IPS DF 6.9 (cell line): Measurements from ENCODE around the gene ETAA1.

Experiments
- DNase-seq: peaks from one replicate; pipeline ENCODE4 v3.0.0-alpha.2; 2013; ENCODE audit warnings: low read depth, low spot score
- H3K27ac ChIP-seq: one replicate; pipeline ENCODE4 v1.5.1; 2013; ENCODE audit warnings: low read length, control low read depth
- H3K27me3 ChIP-seq: 2 replicates; pipeline ENCODE4 v1.6.1; 2013; ENCODE audit warnings: mild to moderate bottlenecking, low read length; ENCODE audit not compliant: control insufficient read depth, insufficient read depth
- H3K36me3 ChIP-seq: 2 replicates; pipeline ENCODE4 v1.6.1; 2013; ENCODE audit warnings: low read length; ENCODE audit not compliant: control insufficient read depth, insufficient read depth
- H3K4me1 ChIP-seq: 2 replicates; pipeline ENCODE4 v1.6.1; 2013; ENCODE audit warnings: low read length; ENCODE audit not compliant: control insufficient read depth, insufficient read depth
- H3K4me3 ChIP-seq: 2 replicates; pipeline ENCODE4 v1.5.1; 2013; ENCODE audit warnings: mild to moderate bottlenecking, low read length
- H3K9me3 ChIP-seq: 2 replicates; pipeline ENCODE4 v1.6.1; 2013; ENCODE audit warnings: low read length, inconsistent platforms; ENCODE audit not compliant: control insufficient read depth, insufficient read depth
- WGBS: extraction: QIAGEN DNeasy Blood & Tissue Kit; methylation state at CpG from one replicate; pipeline ENCODE4 v1.1.7; 2013; ENCODE audit warnings: mixed read lengths, missing lambda C conversion rate; ENCODE audit not compliant: insufficient read length, insufficient coverage; 5-methylcytosine and 5-hydroxymethylcytosine counted together

Gene ETAA1

GRCh38 chr2:67436221-67436620, 39.1 kb downstream of the ETAA1 start:
- H3K36me3 ChIP-seq: no peaks in the 10 kb centered on the region
- DNase-seq: no peak
- H3K27ac ChIP-seq: no peak overlapping the region
- H3K9me3 ChIP-seq: no peaks in the 10 kb centered on the region
- H3K4me1 ChIP-seq: no peaks in the 10 kb centered on the region; the same call in 1 of the 2 replicates
- WGBS: no CpG with 5 or more reads among the region's 4 CpGs
- H3K4me3 ChIP-seq: no peak overlapping the region
- no peaks in the 10 kb centered on the region for H3K27me3 ChIP-seq

- Histone ChIP-seq H3K27ac (no peak overlapping the region), H3K27me3 (no peaks in the 10 kb centered on the region), H3K4me3 (no peak overlapping the region), H3K36me3 (no peaks in the 10 kb centered on the region), H3K4me1 (no peaks in the 10 kb centered on the region; the same call in 1 of the 2 replicates), H3K9me3 (no peaks in the 10 kb centered on the region)
- WGBS: no CpG with 5 or more reads among the region's 1 CpG
- no peak for DNase-seq
Observed at GRCh38 chr2:67437114-67437513, 40.0 kb downstream of the ETAA1 start.

GRCh38 chr2:67438337-67438736, 41.2 kb downstream of the ETAA1 start:
- H3K9me3 ChIP-seq: no peaks in the 10 kb centered on the region
- no peak overlapping the region for H3K4me3 ChIP-seq
- no peak overlapping the region for H3K27ac ChIP-seq
- WGBS: no CpG with 5 or more reads among the region's 2 CpGs
- no peaks in the 10 kb centered on the region for H3K36me3 ChIP-seq
- no peaks in the 10 kb centered on the region for H3K27me3 ChIP-seq
- no peak for DNase-seq
- no peaks in the 10 kb centered on the region; the same call in 1 of the 2 replicates for H3K4me1 ChIP-seq

- Histone ChIP-seq H3K4me1 (no peaks in the 10 kb centered on the region), H3K9me3 (no peaks in the 10 kb centered on the region), H3K27ac (no peak overlapping the region), H3K4me3 (no peak overlapping the region), H3K36me3 (no peaks in the 10 kb centered on the region), H3K27me3 (no peaks in the 10 kb centered on the region)
- DNase-seq: no peak
- no CpG with 5 or more reads among the region's 5 CpGs for WGBS
Observed at GRCh38 chr2:67445652-67446268, 48.6 kb downstream of the ETAA1 start.

- Histone ChIP-seq H3K4me1 (no peaks in the 10 kb centered on the region), H3K4me3 (no peak overlapping the region), H3K27ac (no peak overlapping the region), H3K27me3 (no peaks in the 10 kb centered on the region), H3K36me3 (no peaks in the 10 kb centered on the region), H3K9me3 (no peaks in the 10 kb centered on the region)
- WGBS: 100% methylated on average over 1 of the region's 2 CpGs
- DNase-seq: no peak
Observed at GRCh38 chr2:67446491-67446911, 49.4 kb downstream of the ETAA1 start.

- no peaks in the 10 kb centered on the region for H3K9me3 ChIP-seq
- no peaks in the 10 kb centered on the region for H3K27me3 ChIP-seq
- no peak for DNase-seq
- H3K4me1 ChIP-seq: no peaks in the 10 kb centered on the region
- H3K27ac ChIP-seq: no peak overlapping the region
- H3K36me3 ChIP-seq: no peaks in the 10 kb centered on the region
- H3K4me3 ChIP-seq: no peak overlapping the region
- no CpG with 5 or more reads among the region's 1 CpG for WGBS
Observed at GRCh38 chr2:67448648-67449047, 51.5 kb downstream of the ETAA1 start.

GRCh38 chr2:67451086-67451832, 54.1 kb downstream of the ETAA1 start:
- no peaks in the 10 kb centered on the region for H3K4me1 ChIP-seq
- no peak overlapping the region for H3K27ac ChIP-seq
- WGBS: no CpG with 5 or more reads among the region's 7 CpGs
- no peaks in the 10 kb centered on the region for H3K36me3 ChIP-seq
- H3K9me3 ChIP-seq: no peaks in the 10 kb centered on the region
- H3K4me3 ChIP-seq: no peak overlapping the region
- H3K27me3 ChIP-seq: no peaks in the 10 kb centered on the region
- DNase-seq: no peak

DNA sequence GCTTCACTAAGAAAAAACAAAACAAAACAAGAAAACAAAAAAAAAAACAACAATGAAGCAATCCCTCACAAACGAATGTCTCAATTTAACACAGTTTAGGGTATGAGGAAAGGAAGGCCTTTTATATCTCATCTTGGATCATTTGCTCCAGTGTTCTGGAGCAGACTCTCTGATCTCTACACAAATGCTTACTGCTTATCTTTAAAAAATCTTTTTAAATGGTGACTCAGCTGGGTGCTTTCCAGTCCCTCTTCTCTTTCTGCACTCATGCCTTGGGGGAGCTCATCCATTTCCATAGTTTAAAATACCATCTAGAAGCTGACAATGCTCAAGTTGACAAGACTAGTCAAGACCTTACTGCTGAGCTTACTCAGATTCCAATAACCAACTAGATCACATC, 56.2 kb downstream of the ETAA1 start:
- Histone ChIP-seq H3K9me3 (no peaks in the 10 kb centered on the region), H3K36me3 (no peaks in the 10 kb centered on the region), H3K4me1 (no peaks in the 10 kb centered on the region), H3K27me3 (no peaks in the 10 kb centered on the region), H3K27ac (no peak overlapping the region), H3K4me3 (no peak overlapping the region)
- no CpG with 5 or more reads among the region's 1 CpG for WGBS
- no peak for DNase-seq

DNA sequence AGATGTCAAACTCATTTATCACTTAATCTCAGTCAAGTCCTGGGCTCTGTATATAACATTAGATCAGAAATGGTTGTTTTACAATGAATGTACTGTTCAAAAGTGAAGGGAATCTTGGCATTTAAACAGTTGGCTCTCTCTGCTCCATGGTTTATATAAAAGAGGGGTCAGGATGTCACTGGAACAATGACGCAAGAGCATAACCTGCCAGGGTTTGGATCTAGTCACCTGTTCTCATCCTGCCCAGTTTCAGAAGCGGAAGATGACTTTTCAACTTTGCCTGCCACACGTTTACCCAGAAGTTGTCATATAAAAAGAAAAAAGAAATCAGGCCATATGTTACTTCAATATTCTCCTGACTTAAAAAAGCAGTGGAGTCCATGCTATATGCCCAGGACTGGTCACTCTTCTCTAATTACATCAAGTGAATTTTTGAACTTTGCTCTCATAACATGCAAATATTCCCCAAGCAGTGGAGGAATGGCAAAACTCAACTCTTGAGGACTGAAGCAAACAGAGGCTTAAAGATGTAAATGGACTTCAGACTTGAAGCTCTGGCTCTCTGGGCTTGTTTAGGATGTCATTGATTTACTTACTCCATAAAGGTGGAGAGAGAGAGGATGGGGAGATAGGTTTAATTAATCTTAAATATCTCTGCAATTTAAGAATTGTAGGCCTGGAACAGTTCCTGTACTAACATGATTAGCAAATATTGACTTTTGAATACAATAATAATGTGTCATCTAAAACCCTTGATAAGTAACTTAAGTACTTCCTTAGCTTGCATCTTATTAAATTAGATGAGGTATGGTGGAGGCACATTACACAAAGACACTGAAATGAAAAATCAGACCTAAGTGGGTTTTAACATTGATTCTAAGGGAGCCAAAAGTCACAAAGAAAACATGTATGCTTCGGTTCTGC, 58.3 kb downstream of the ETAA1 start:
- no peaks in the 10 kb centered on the region for H3K27me3 ChIP-seq
- no peak for DNase-seq
- no peaks in the 10 kb centered on the region for H3K9me3 ChIP-seq
- H3K36me3 ChIP-seq: no peaks in the 10 kb centered on the region
- no peak overlapping the region for H3K4me3 ChIP-seq
- H3K4me1 ChIP-seq: no peaks in the 10 kb centered on the region
- WGBS: no CpG with 5 or more reads among the region's 4 CpGs
- H3K27ac ChIP-seq: no peak overlapping the region

GRCh38 chr2:67456428-67456827, 59.3 kb downstream of the ETAA1 start:
- Histone ChIP-seq H3K27me3 (no peaks in the 10 kb centered on the region), H3K27ac (no peak overlapping the region), H3K9me3 (no peaks in the 10 kb centered on the region), H3K36me3 (no peaks in the 10 kb centered on the region), H3K4me3 (no peak overlapping the region), H3K4me1 (no peaks in the 10 kb centered on the region)
- DNase-seq: no peak
- no CpG with 5 or more reads among the region's 2 CpGs for WGBS
